ENCODE measurements around the gene CHPT1.

DNA sequence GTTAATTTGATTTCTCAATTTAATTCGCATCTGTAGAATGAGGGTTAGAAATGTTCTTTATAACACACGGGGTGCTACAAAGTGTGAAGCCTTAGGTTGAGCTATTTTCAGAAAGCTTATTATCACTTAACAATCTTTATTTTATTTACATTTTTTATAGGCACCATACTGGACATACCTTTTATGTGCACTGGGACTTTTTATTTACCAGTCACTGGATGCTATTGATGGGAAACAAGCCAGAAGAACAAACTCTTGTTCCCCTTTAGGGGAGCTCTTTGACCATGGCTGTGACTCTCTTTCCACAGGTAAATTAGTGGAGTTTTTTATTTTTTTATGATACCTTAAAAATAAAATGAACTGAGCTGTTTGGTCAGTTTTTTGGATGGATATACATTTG is 16.5 kb downstream of the CHPT1 start:
- TF ChIP-seq, protein P1, sequence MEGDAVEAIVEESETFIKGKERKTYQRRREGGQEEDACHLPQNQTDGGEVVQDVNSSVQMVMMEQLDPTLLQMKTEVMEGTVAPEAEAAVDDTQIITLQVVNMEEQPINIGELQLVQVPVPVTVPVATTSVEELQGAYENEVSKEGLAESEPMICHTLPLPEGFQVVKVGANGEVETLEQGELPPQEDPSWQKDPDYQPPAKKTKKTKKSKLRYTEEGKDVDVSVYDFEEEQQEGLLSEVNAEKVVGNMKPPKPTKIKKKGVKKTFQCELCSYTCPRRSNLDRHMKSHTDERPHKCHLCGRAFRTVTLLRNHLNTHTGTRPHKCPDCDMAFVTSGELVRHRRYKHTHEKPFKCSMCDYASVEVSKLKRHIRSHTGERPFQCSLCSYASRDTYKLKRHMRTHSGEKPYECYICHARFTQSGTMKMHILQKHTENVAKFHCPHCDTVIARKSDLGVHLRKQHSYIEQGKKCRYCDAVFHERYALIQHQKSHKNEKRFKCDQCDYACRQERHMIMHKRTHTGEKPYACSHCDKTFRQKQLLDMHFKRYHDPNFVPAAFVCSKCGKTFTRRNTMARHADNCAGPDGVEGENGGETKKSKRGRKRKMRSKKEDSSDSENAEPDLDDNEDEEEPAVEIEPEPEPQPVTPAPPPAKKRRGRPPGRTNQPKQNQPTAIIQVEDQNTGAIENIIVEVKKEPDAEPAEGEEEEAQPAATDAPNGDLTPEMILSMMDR (conservative IDR thresholded peaks at IDR 0.05 in 1 of 2, IDR thresholded peaks at IDR 0.05 in 1 of 2; ENCODE audit: low read depth in 1 of 2, low read length in 2 of 2), result no peak
- TF ChIP-seq EZH2 (IDR thresholded peaks at IDR 0.05; ENCODE audit: low read length, missing control alignments), result no peak
